H9 (cell line): Measurements from ENCODE around the gene SMARCA2. TPM values are rescaled to one million over a fixed set of nuclear protein-coding genes. Genes with fewer than 3 reads are reported as not detected.

Experiments
- DNase-seq: peaks from one replicate; pipeline ENCODE4 v3.0.0-alpha.2; 2017
- H2AFZ ChIP-seq: one replicate; pipeline ENCODE4 v1.6.1; 2013; ENCODE audit warnings: mild to moderate bottlenecking, low read length, control low read depth, moderate library complexity
- H2AK5ac ChIP-seq: 2 replicates; pipeline ENCODE4 v1.6.1; 2013; ENCODE audit warnings: low read length, control low read depth, mixed read lengths; ENCODE audit not compliant: insufficient read length
- H2BK120ac ChIP-seq: one replicate; pipeline ENCODE4 v1.6.1; 2013; ENCODE audit warnings: low read depth, mild to moderate bottlenecking, low read length, control low read depth, inconsistent platforms; ENCODE audit not compliant: poor library complexity, severe bottlenecking
- H2BK12ac ChIP-seq: 2 replicates; pipeline ENCODE4 v1.6.1; 2013; ENCODE audit warnings: low read length, control low read depth, mixed read lengths, low read depth; ENCODE audit not compliant: insufficient read length
- H2BK15ac ChIP-seq: 2 replicates; pipeline ENCODE4 v1.6.1; 2013; ENCODE audit warnings: low read depth, low read length, control low read depth
- H2BK20ac ChIP-seq: one replicate; pipeline ENCODE4 v1.6.1; 2013; ENCODE audit warnings: low read depth, mild to moderate bottlenecking, low read length, control low read depth, inconsistent platforms; ENCODE audit not compliant: poor library complexity, severe bottlenecking
- H2BK5ac ChIP-seq: 2 replicates; pipeline ENCODE4 v1.6.1; 2013; ENCODE audit warnings: low read length, control low read depth, mixed read lengths; ENCODE audit not compliant: insufficient read length
- H3K14ac ChIP-seq: 2 replicates; pipeline ENCODE4 v1.6.1; 2013; ENCODE audit warnings: low read length, control low read depth; ENCODE audit not compliant: insufficient read depth
- H3K18ac ChIP-seq: 2 replicates; pipeline ENCODE4 v1.6.1; 2013; ENCODE audit warnings: low read depth, mild to moderate bottlenecking, mixed read lengths, low read length, control low read depth; ENCODE audit not compliant: insufficient read length
- H3K23ac ChIP-seq: 2 replicates; pipeline ENCODE4 v1.6.1; 2013; ENCODE audit warnings: low read length, control low read depth, mixed read lengths, low read depth; ENCODE audit not compliant: insufficient read length
- H3K23me2 ChIP-seq: 2 replicates; pipeline ENCODE4 v1.6.1; 2013; ENCODE audit warnings: low read depth, mild to moderate bottlenecking, mixed read lengths, low read length, control low read depth; ENCODE audit not compliant: insufficient read length, poor library complexity, severe bottlenecking
- H3K27ac ChIP-seq: 2 replicates; pipeline ENCODE4 v1.5.1; 2013; ENCODE audit warnings: low read length, control low read depth, mixed read lengths, low read depth; ENCODE audit not compliant: insufficient read length
- H3K27me3 ChIP-seq: 2 replicates; pipeline ENCODE4 v1.6.1; 2013; ENCODE audit warnings: low read length, control low read depth, inconsistent platforms; ENCODE audit not compliant: insufficient read depth
- H3K4ac ChIP-seq: 2 replicates; pipeline ENCODE4 v1.6.1; 2013; ENCODE audit warnings: low read depth, mild to moderate bottlenecking, control low read depth, inconsistent platforms, low read length, moderate library complexity
- H3K4me1 ChIP-seq: 2 replicates; pipeline ENCODE4 v1.6.1; 2013; ENCODE audit warnings: low read length, control low read depth, inconsistent platforms; ENCODE audit not compliant: insufficient read depth
- H3K4me2 ChIP-seq: 2 replicates; pipeline ENCODE4 v1.6.1; 2013; ENCODE audit warnings: low read length, control low read depth, mixed read lengths; ENCODE audit not compliant: insufficient read length, insufficient read depth
- H3K56ac ChIP-seq: 2 replicates; pipeline ENCODE4 v1.6.1; 2013; ENCODE audit warnings: low read depth, mild to moderate bottlenecking, mixed read lengths, low read length, control low read depth; ENCODE audit not compliant: insufficient read length
- H3K79me1 ChIP-seq: 2 replicates; pipeline ENCODE4 v1.6.1; 2013; ENCODE audit warnings: low read depth, mild to moderate bottlenecking, moderate library complexity, low read length, control low read depth, inconsistent platforms; ENCODE audit not compliant: insufficient read depth, poor library complexity, severe bottlenecking
- H3K79me2 ChIP-seq: 2 replicates; pipeline ENCODE4 v1.6.1; 2013; ENCODE audit warnings: low read length, control low read depth, inconsistent platforms; ENCODE audit not compliant: insufficient read depth
- H3K9ac ChIP-seq: 2 replicates; pipeline ENCODE4 v1.6.1; 2013; ENCODE audit warnings: low read length, control low read depth, mixed read lengths; ENCODE audit not compliant: insufficient read length; ENCODE audit errors: extremely low read depth
- H3K9me3 ChIP-seq: one replicate; pipeline ENCODE4 v1.6.1; 2013; ENCODE audit warnings: low read depth, low read length, inconsistent platforms; ENCODE audit not compliant: control insufficient read depth
- H3T11ph ChIP-seq: one replicate; pipeline ENCODE4 v1.6.1; 2013; ENCODE audit warnings: mild to moderate bottlenecking, low read length, control low read depth, inconsistent platforms
- H4K20me1 ChIP-seq: one replicate; pipeline ENCODE4 v1.6.1; 2013; ENCODE audit not compliant: control insufficient read depth, insufficient read length, insufficient read depth
- H4K5ac ChIP-seq: 2 replicates; pipeline ENCODE4 v1.6.1; 2013; ENCODE audit warnings: low read depth, mild to moderate bottlenecking, mixed read lengths, low read length, control low read depth; ENCODE audit not compliant: insufficient read length
- H4K8ac ChIP-seq: replicated peaks from 2 replicates; pipeline ENCODE4 v1.6.1; 2013; ENCODE audit warnings: low read length, control low read depth, mixed read lengths, low read depth; ENCODE audit not compliant: insufficient read length
- H4K91ac ChIP-seq: 2 replicates; pipeline ENCODE4 v1.6.1; 2013; ENCODE audit warnings: low read depth, mild to moderate bottlenecking, moderate library complexity, mixed read lengths, low read length, control low read depth; ENCODE audit not compliant: insufficient read length
- H3K27ac Mint-ChIP-seq, 3 experiments: 2 replicates in 2 of 3; 3 replicates in 1 of 3; pipeline ENCODE4 v1.8.0; 2020 to 2021; ENCODE audit warnings: mixed read lengths in 3 of 3, mild to moderate bottlenecking in 1 of 3, moderate library complexity in 1 of 3
- H3K27me3 Mint-ChIP-seq: 2 replicates; pipeline ENCODE4 v1.8.0; 2021; ENCODE audit warnings: low read depth, mild to moderate bottlenecking, moderate library complexity, mixed read lengths
- H3K36me3 Mint-ChIP-seq, 3 experiments: 2 replicates in 2 of 3; 3 replicates in 1 of 3; pipeline ENCODE4 v1.8.0; 2020 to 2021; ENCODE audit warnings: low read depth in 3 of 3, mixed read lengths in 3 of 3; ENCODE audit not compliant: insufficient read depth in 1 of 3
- H3K4me1 Mint-ChIP-seq, 2 experiments: 2 replicates each; pipeline ENCODE4 v1.8.0; 2020; ENCODE audit warnings: mixed read lengths in 2 of 2
- H3K4me3 Mint-ChIP-seq, 2 experiments: 2 replicates in 1 of 2; 3 replicates in 1 of 2; pipeline ENCODE4 v1.8.0; 2020 to 2021; ENCODE audit warnings: mild to moderate bottlenecking in 2 of 2, mixed read lengths in 2 of 2, moderate library complexity in 1 of 2
- H3K9me3 Mint-ChIP-seq, 2 experiments: 2 replicates in 1 of 2; 3 replicates in 1 of 2; pipeline ENCODE4 v1.8.0; 2020; ENCODE audit warnings: mild to moderate bottlenecking in 2 of 2, mixed read lengths in 2 of 2, moderate library complexity in 1 of 2
- total RNA-seq: library from RNA; stranded (reverse); gene quantifications from 2 replicates; pipeline ENCODE4 v1.2.1, GENCODE V29; 2021
- TF ChIP-seq, protein P1 (sequence below): fragments of 200-600 bp; sonication (generic); conservative IDR thresholded peaks from 3 replicates; pipeline ENCODE4 v1.8.0; 2021; ENCODE audit warnings: antibody characterized with exemption, mild to moderate bottlenecking

The SMARCA2 gene
- total RNA-seq, 1 experiment from 2014 or later = 15.3 TPM

DNA sequence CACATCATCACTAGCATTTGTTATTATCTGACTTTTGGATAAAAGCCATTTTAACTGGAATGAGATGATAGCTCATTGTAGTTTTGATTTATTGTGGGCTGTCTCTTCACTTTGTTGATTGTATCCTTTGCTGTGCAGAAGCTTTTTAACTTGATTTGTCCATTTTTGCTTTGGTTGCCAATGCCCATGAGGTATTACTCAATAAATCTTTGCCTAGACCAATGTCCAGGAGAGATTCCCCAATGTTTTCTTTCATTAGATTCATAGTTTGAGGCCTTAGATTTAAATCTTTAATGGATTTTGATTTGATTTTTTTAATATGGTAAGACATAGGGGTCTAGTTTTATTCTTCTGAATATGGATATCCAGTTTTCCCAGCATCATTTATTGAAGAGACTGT, 28.8 kb upstream of the SMARCA2 start:
- no peaks in the 10 kb centered on the region for H3K4me1 ChIP-seq
- H3K79me1 ChIP-seq = no peaks in the 10 kb centered on the region
- Mint-ChIP-seq H3K9me3 (peaks cover 0 to 3% of the 10 kb centered on the region in 2 experiments; a peak in 1 of 5 replicates), H3K27me3 (peaks cover 1% of the 10 kb centered on the region; the same call in 1 of the 2 replicates), H3K36me3 (no peaks in the 10 kb centered on the region; a peak in 1 of 7 replicates), H3K4me1 (peaks cover 7 to 15% of the 10 kb centered on the region in 2 experiments), H3K27ac (no peak overlapping the region), H3K4me3 (no peak overlapping the region)
- H2BK15ac ChIP-seq = no peak overlapping the region
- no peak overlapping the region for H2BK12ac ChIP-seq
- no peak overlapping the region for H3K27ac ChIP-seq
- H2BK5ac ChIP-seq = no peak overlapping the region
- H3K27me3 ChIP-seq = no peaks in the 10 kb centered on the region
- H3K14ac ChIP-seq = no peak overlapping the region
- H2BK120ac ChIP-seq = no peak overlapping the region
- no peak for DNase-seq
- no peaks in the 10 kb centered on the region for H3K9me3 ChIP-seq
- H2AK5ac ChIP-seq = no peak overlapping the region
- no peak overlapping the region for H3K4me2 ChIP-seq
- no peaks in the 10 kb centered on the region for H3K79me2 ChIP-seq
- H3K56ac ChIP-seq = no peak overlapping the region
- H4K5ac ChIP-seq = no peak overlapping the region
- no peak overlapping the region for H2BK20ac ChIP-seq
- H4K8ac ChIP-seq = no peak overlapping the region
- H3K9ac ChIP-seq = no peak overlapping the region
- TF ChIP-seq, protein P1, sequence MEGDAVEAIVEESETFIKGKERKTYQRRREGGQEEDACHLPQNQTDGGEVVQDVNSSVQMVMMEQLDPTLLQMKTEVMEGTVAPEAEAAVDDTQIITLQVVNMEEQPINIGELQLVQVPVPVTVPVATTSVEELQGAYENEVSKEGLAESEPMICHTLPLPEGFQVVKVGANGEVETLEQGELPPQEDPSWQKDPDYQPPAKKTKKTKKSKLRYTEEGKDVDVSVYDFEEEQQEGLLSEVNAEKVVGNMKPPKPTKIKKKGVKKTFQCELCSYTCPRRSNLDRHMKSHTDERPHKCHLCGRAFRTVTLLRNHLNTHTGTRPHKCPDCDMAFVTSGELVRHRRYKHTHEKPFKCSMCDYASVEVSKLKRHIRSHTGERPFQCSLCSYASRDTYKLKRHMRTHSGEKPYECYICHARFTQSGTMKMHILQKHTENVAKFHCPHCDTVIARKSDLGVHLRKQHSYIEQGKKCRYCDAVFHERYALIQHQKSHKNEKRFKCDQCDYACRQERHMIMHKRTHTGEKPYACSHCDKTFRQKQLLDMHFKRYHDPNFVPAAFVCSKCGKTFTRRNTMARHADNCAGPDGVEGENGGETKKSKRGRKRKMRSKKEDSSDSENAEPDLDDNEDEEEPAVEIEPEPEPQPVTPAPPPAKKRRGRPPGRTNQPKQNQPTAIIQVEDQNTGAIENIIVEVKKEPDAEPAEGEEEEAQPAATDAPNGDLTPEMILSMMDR = no peak
- H2AFZ ChIP-seq = no peak overlapping the region
- H4K20me1 ChIP-seq = no peaks in the 10 kb centered on the region
- H3K4ac ChIP-seq = no peak overlapping the region
- no peak overlapping the region for H3K23ac ChIP-seq
- H3K18ac ChIP-seq = no peak overlapping the region
- no peak overlapping the region for H3T11ph ChIP-seq
- no peaks in the 10 kb centered on the region for H3K23me2 ChIP-seq
- H4K91ac ChIP-seq = no peak overlapping the region
